ENCODE results near the gene TECR.

Gene TECR

DNA sequence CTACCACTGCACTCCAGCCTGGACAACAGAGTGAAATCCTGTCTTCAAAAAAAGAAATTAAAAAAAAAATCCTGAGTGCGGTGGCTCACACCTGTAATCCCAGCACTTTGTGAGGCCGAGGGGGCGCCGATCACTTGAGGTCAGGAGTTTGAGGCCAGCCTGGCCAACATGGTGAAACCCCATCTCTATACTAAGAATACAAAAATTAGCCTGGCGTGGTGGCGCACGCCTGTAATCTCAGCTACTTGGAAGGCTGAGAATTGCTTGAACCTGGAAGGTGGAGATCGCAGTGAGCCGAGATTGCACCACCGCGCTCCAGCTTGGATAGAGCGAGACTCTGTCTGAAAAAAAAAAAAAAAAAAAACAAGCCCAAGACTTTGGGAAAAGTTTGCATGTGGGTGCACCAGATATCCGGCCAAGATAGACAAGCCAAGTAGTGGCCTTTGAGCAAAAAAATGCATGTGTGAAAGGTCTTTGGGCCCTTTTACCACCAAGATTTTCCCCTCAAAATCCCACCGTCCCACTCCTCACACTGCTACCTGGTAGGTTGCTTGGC lies 16.9 kb upstream of the TECR start:
- Histone ChIP-seq H3K4me3 (ENCODE audit: low read length) (no peak overlapping the region), H3K9ac (ENCODE audit: low read depth, low read length) (no peak overlapping the region), H3K4me1 (ENCODE audit: insufficient read depth, low read length) (peaks cover 10% of the 10 kb centered on the region), H3K9me3 (ENCODE audit: insufficient read depth, low read depth, low read length) (no peaks in the 10 kb centered on the region), H3K36me3 (ENCODE audit: insufficient read depth, low read depth, low read length) (peaks cover 33% of the 10 kb centered on the region), H3K27ac (ENCODE audit: low read length) (no peak overlapping the region), H3K27me3 (ENCODE audit: insufficient read depth, low read length) (no peaks in the 10 kb centered on the region)

- no peaks in the 10 kb centered on the region for H3K27me3 ChIP-seq (ENCODE audit: insufficient read depth, low read length)
- no peak overlapping the region for H3K27ac ChIP-seq (ENCODE audit: low read length)
- H3K36me3 ChIP-seq (ENCODE audit: insufficient read depth, low read depth, low read length), result peaks cover 33% of the 10 kb centered on the region
- no peak overlapping the region for H3K9ac ChIP-seq (ENCODE audit: low read depth, low read length)
- no peak overlapping the region for H3K4me3 ChIP-seq (ENCODE audit: low read length)
- H3K9me3 ChIP-seq (ENCODE audit: insufficient read depth, low read depth, low read length), result no peaks in the 10 kb centered on the region
- peaks cover 10% of the 10 kb centered on the region for H3K4me1 ChIP-seq (ENCODE audit: insufficient read depth, low read length)
These were observed 15.1 kb upstream of the TECR start for GRCh38 chr19:14514215-14514863.

DNA sequence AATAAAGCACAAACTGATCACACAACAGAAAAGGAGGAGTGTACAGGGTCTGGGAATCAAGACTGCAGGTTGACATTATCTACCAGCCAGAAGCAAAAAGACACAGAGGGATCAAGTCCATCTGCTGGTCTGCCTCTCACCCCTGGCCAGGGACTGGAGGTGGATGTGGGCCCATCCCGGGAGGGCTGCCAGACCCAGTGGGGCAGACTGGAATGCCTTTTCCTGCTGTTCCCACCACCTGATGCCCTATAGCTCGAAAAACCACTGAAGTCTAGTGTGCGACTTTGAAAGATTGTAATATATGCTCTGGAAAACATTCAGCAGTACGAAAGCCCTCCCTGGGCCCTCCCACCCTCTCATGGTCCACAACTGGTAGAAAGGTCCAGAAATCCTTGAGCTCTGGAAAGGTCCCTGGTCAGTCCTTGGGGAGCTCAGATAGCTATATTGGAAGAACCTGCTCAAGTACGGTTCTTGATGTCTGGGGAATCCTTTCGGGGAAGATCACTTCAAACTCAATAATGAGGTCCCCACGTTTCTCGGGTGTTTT lies 13.8 kb upstream of the TECR start:
- Histone ChIP-seq H3K27me3 (ENCODE audit: insufficient read depth, low read length) (no peaks in the 10 kb centered on the region), H3K9ac (ENCODE audit: low read depth, low read length) (no peak overlapping the region), H3K4me1 (ENCODE audit: insufficient read depth, low read length) (peaks cover 10% of the 10 kb centered on the region), H3K27ac (ENCODE audit: low read length) (no peak overlapping the region), H3K36me3 (ENCODE audit: insufficient read depth, low read depth, low read length) (peaks cover 33% of the 10 kb centered on the region), H3K9me3 (ENCODE audit: insufficient read depth, low read depth, low read length) (no peaks in the 10 kb centered on the region), H3K4me3 (ENCODE audit: low read length) (no peak overlapping the region; the same call in 1 of the 2 replicates)

DNA sequence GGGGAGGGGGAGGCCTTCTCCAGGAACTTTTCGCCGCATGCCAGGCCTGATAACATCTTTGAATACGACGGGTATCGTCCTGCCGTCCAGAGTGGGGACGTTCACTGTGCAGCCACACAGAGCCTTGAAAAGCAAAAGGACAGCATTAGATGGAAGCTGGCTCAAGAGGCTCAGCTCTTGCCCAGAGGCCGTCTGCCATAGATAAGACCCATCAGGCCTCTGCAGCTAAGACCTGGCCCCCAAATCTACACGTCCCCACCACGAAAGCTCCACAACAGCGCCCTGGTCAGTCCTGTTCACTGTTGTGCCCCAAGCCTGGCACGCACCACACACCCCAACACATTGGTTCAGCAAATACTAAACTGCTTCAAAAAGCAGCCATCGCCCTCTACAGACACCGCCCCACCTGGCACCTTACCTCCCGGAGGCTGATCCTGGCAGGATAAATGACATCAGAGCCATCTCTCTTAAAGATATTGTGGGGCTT lies 13.3 kb upstream of the TECR start:
- Histone ChIP-seq H3K9me3 (ENCODE audit: insufficient read depth, low read depth, low read length) (no peaks in the 10 kb centered on the region), H3K4me3 (ENCODE audit: low read length) (peak overlapping the region; percentile 78), H3K36me3 (ENCODE audit: insufficient read depth, low read depth, low read length) (peaks cover 33% of the 10 kb centered on the region), H3K4me1 (ENCODE audit: insufficient read depth, low read length) (peaks cover 10% of the 10 kb centered on the region), H3K9ac (ENCODE audit: low read depth, low read length) (no peak overlapping the region), H3K27ac (ENCODE audit: low read length) (no peak overlapping the region), H3K27me3 (ENCODE audit: insufficient read depth, low read length) (no peaks in the 10 kb centered on the region)

GRCh38 chr19:14516746-14517438 lies 12.5 kb upstream of the TECR start:
- peaks cover 10% of the 10 kb centered on the region for H3K4me1 ChIP-seq (ENCODE audit: insufficient read depth, low read length)
- no peak overlapping the region for H3K27ac ChIP-seq (ENCODE audit: low read length)
- H3K4me3 ChIP-seq (ENCODE audit: low read length), result peak overlapping the region; percentile 78

DNA sequence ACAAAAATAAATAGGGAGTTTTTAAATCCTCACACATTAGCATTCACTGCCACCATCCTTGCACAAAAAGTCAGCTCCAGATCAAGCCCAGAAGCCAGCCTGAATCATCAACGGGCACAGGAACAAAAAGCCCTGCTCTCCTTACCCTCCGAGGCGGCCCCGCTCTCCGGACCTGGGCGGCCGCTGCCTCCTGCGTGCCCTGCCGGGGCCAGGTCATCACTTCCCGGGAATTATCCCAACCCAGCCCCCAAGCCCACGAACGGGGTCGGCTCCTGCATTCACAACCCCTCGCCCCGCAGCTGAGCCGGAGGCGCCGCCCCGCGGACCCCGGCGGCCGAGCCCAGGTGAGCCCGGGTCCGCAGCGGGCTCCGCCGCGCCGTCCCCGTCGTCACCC lies 12.0 kb upstream of the TECR start:
- H3K36me3 ChIP-seq (ENCODE audit: insufficient read depth, low read depth, low read length), result peaks cover 33% of the 10 kb centered on the region

More at GRCh38 chr19:14516746-14517438, 12.5 kb upstream of the TECR start:
- Histone ChIP-seq H3K36me3 (ENCODE audit: insufficient read depth, low read depth, low read length) (peaks cover 33% of the 10 kb centered on the region), H3K27me3 (ENCODE audit: insufficient read depth, low read length) (no peaks in the 10 kb centered on the region), H3K9me3 (ENCODE audit: insufficient read depth, low read depth, low read length) (no peaks in the 10 kb centered on the region), H3K9ac (ENCODE audit: low read depth, low read length) (peak overlapping the region; percentile 90; the same call in 1 of the 2 replicates)

GRCh38 chr19:14517840-14518505 lies 11.4 kb upstream of the TECR start, which contains the start of gene DNAJB1:
DNAJB1 (minus strand) TSS chr19:14518397; CDS start chr19:14518349, 48 bp downstream.
- H3K9me3 ChIP-seq (ENCODE audit: insufficient read depth, low read depth, low read length), result no peaks in the 10 kb centered on the region
- H3K4me1 ChIP-seq (ENCODE audit: insufficient read depth, low read length), result peaks cover 10% of the 10 kb centered on the region
- H3K4me3 ChIP-seq (ENCODE audit: low read length), result peak within 1 kb of the TSS; percentile 78
- peaks cover 33% of the 10 kb centered on the region for H3K36me3 ChIP-seq (ENCODE audit: insufficient read depth, low read depth, low read length)
- H3K27me3 ChIP-seq (ENCODE audit: insufficient read depth, low read length), result no peaks in the 10 kb centered on the region
- H3K27ac ChIP-seq (ENCODE audit: low read length), result peak within 1 kb of the TSS; percentile 61
- H3K9ac ChIP-seq (ENCODE audit: low read depth, low read length), result peak within 1 kb of the TSS; percentile 90

More for the DNA sequence above, 12.0 kb upstream of the TECR start:
- Histone ChIP-seq H3K27me3 (ENCODE audit: insufficient read depth, low read length) (no peaks in the 10 kb centered on the region), H3K9me3 (ENCODE audit: insufficient read depth, low read depth, low read length) (no peaks in the 10 kb centered on the region), H3K9ac (ENCODE audit: low read depth, low read length) (peak overlapping the region; percentile 90; the same call in 1 of the 2 replicates), H3K27ac (ENCODE audit: low read length) (peak overlapping the region; percentile 61), H3K4me3 (ENCODE audit: low read length) (peak overlapping the region; percentile 78), H3K4me1 (ENCODE audit: insufficient read depth, low read length) (peaks cover 10% of the 10 kb centered on the region)

DNA sequence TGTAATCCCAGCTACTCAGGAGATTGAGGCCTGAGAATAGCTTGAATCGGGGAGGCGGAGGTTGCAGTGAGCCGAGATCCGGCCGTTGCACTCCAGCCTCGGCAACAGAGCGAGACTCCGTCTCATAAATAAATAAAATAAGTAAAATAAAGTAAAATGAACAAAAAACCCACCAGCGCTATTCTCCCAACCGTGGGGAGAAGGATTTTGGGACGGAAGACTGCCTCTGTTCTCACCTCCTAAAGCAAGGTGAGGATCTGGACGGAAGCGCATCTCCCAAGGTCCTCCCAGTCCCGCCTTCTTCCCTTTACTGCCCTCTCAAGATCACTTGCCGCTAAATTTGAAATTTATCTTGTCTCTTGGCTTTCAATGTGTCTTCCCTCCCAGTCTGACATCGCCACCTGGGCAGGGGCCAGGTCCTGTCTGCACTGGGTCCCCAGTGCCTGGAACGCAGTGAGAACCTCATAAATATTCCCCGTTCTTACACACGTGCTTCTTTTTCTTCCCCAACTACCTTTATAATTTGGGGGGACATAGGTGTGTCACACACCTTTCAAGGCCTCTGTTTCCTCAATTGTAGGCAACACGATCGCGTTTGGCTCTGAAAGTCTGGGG lies 10.0 kb upstream of the TECR start:
- Histone ChIP-seq H3K27me3 (ENCODE audit: insufficient read depth, low read length) (no peaks in the 10 kb centered on the region), H3K4me3 (ENCODE audit: low read length) (no peak overlapping the region), H3K4me1 (ENCODE audit: insufficient read depth, low read length) (peaks cover 10% of the 10 kb centered on the region), H3K36me3 (ENCODE audit: insufficient read depth, low read depth, low read length) (peaks cover 26% of the 10 kb centered on the region), H3K9me3 (ENCODE audit: insufficient read depth, low read depth, low read length) (no peaks in the 10 kb centered on the region), H3K9ac (ENCODE audit: low read depth, low read length) (no peak overlapping the region), H3K27ac (ENCODE audit: low read length) (no peak overlapping the region)

GRCh38 chr19:14519860-14520407 lies 9.5 kb upstream of the TECR start:
- Histone ChIP-seq H3K9me3 (ENCODE audit: insufficient read depth, low read depth, low read length) (no peaks in the 10 kb centered on the region), H3K27me3 (ENCODE audit: insufficient read depth, low read length) (no peaks in the 10 kb centered on the region), H3K9ac (ENCODE audit: low read depth, low read length) (no peak overlapping the region), H3K36me3 (ENCODE audit: insufficient read depth, low read depth, low read length) (peaks cover 21% of the 10 kb centered on the region), H3K27ac (ENCODE audit: low read length) (no peak overlapping the region), H3K4me3 (ENCODE audit: low read length) (no peak overlapping the region), H3K4me1 (ENCODE audit: insufficient read depth, low read length) (peaks cover 10% of the 10 kb centered on the region)

DNA sequence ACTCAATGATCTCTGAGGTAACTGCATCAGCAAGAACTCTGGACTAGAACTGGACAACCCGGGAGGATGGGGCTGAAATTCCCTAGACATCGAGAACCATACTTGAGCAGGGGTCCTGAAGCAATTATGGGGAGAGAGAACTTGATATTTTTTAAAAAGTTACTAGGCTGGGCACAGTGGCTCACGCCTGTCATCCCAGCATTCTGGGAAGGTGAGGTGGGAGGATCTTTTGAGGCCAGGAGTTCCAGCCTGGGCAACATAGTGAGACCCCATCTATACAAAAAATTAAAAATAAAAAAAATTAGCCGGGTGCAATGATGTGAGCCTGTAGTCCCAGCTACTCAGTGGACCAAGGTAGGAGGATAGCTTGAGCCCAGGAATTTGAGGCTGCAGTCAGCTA lies 8.9 kb upstream of the TECR start:
- Histone ChIP-seq H3K9ac (ENCODE audit: low read depth, low read length) (no peak overlapping the region), H3K9me3 (ENCODE audit: insufficient read depth, low read depth, low read length) (no peaks in the 10 kb centered on the region), H3K36me3 (ENCODE audit: insufficient read depth, low read depth, low read length) (peaks cover 14% of the 10 kb centered on the region), H3K4me1 (ENCODE audit: insufficient read depth, low read length) (peaks cover 10% of the 10 kb centered on the region), H3K27me3 (ENCODE audit: insufficient read depth, low read length) (no peaks in the 10 kb centered on the region), H3K27ac (ENCODE audit: low read length) (no peak overlapping the region), H3K4me3 (ENCODE audit: low read length) (no peak overlapping the region)

DNA sequence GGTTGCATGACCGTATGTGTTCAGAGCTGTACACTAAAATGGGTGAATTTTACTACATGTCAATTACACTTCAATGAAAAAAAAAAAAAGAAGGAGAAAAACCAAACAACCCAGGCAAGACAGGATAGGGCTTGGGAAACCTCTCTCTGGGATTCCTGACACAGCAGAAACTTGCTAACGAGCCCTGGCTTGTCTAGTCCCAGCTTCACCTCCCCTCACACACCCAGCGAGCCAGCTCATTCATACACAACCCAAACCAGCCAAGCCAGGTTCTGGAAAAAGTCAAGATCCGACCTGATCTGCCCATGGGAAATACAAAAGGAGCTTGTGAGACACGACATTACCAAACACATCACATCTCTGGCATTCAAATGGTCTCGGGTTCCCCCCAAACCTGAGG lies 3.7 kb upstream of the TECR start:
- Histone ChIP-seq H3K27me3 (ENCODE audit: insufficient read depth, low read length) (no peaks in the 10 kb centered on the region), H3K4me1 (ENCODE audit: insufficient read depth, low read length) (no peaks in the 10 kb centered on the region), H3K9ac (ENCODE audit: low read depth, low read length) (no peak overlapping the region), H3K36me3 (ENCODE audit: insufficient read depth, low read depth, low read length) (no peaks in the 10 kb centered on the region), H3K27ac (ENCODE audit: low read length) (no peak overlapping the region), H3K4me3 (ENCODE audit: low read length) (no peak overlapping the region), H3K9me3 (ENCODE audit: insufficient read depth, low read depth, low read length) (no peaks in the 10 kb centered on the region)
